Parathyroid adenoma (tissue), 2 donors: ENCODE measurements around the gene HDAC4.

ENCODE experiments used
- H2AFZ ChIP-seq: fragments of 300-600 bp; sonication (generic); one replicate; pipeline ENCODE4 v1.7.0; 2017; ENCODE audit warnings: antibody characterized with exemption, mild to moderate bottlenecking
- H3K27ac ChIP-seq: fragments of 300-600 bp; sonication (generic); one replicate; pipeline ENCODE4 v1.7.0; 2017
- H3K27me3 ChIP-seq: fragments of 300-600 bp; sonication (generic); one replicate; pipeline ENCODE4 v1.7.0; 2017; ENCODE audit warnings: low read length; ENCODE audit not compliant: control insufficient read depth, insufficient read depth
- H3K36me3 ChIP-seq: fragments of 300-600 bp; sonication (generic); one replicate; pipeline ENCODE4 v1.7.0; 2017; ENCODE audit warnings: low read length; ENCODE audit not compliant: control insufficient read depth, insufficient read depth
- H3K4me1 ChIP-seq: fragments of 300-600 bp; sonication (generic); one replicate; pipeline ENCODE4 v1.7.0; 2017; ENCODE audit warnings: control low read depth
- H3K4me2 ChIP-seq: fragments of 300-600 bp; sonication (generic); one replicate; pipeline ENCODE4 v1.7.0; 2017; ENCODE audit warnings: low read length
- H3K4me3 ChIP-seq: fragments of 300-600 bp; sonication (generic); one replicate; pipeline ENCODE4 v1.7.0; 2017; ENCODE audit warnings: low read depth, low read length
- H3K79me2 ChIP-seq: fragments of 300-600 bp; sonication (generic); one replicate; pipeline ENCODE4 v1.7.0; 2017; ENCODE audit warnings: control low read depth
- H3K9ac ChIP-seq: fragments of 300-600 bp; sonication (generic); one replicate; pipeline ENCODE4 v1.7.0; 2017; ENCODE audit warnings: mild to moderate bottlenecking
- H3K9me3 ChIP-seq: fragments of 300-600 bp; sonication (generic); one replicate; pipeline ENCODE4 v1.7.0; 2017; ENCODE audit warnings: low read length; ENCODE audit not compliant: control insufficient read depth
- TF ChIP-seq, protein P1 (sequence below): fragments of 300-600 bp; sonication (generic); IDR thresholded peaks from one replicate; pipeline ENCODE4 v1.7.0; 2017; ENCODE audit warnings: antibody characterized with exemption, mild to moderate bottlenecking
- donor health status: primary hyperparathyroidism.

HDAC4 gene

DNA sequence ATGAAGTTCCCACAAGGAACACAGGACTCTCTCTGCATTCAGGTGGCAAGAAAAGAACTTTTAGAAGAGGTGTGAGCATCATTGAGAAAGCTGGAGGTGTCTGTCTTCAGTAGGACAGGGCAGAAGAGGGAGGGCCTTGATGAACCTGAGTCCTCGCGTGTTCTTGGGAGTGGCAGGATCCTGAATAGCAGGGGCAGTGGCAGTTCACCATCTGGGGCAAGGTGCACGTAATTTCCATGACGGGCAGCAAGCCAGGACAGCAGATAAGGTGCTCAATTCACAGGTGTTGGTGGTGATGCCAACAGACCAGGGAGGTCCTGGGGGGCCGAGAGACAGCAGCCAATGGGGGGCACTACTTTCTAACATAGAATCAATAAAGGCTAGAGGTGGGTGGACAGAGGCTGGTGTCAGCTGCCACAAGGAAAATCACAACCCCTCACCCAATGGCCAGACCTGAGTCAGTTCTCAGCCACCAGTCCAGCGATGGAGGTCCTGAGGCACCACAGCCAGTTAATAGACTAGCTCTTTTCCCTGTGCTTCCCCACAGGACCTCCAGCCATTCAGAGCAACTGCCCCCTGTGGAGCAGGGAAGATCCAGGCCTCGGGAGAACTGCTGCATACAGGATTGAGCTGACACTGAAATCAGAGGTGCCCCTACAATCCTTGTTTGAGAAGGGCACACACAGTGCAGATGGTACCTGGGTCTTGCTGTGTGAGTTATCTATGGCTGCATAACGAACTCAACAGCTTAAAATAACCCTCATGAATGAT is 10.9 kb upstream of the HDAC4 start:
- Histone ChIP-seq H3K4me1 (no peaks in the 10 kb centered on the region), H3K27ac (no peak overlapping the region), H2AFZ (no peak overlapping the region), H3K4me3 (no peak overlapping the region), H3K27me3 (no peaks in the 10 kb centered on the region), H3K9ac (no peak overlapping the region), H3K36me3 (no peaks in the 10 kb centered on the region), H3K4me2 (no peak overlapping the region), H3K79me2 (no peaks in the 10 kb centered on the region), H3K9me3 (no peaks in the 10 kb centered on the region)
- TF ChIP-seq, protein P1, sequence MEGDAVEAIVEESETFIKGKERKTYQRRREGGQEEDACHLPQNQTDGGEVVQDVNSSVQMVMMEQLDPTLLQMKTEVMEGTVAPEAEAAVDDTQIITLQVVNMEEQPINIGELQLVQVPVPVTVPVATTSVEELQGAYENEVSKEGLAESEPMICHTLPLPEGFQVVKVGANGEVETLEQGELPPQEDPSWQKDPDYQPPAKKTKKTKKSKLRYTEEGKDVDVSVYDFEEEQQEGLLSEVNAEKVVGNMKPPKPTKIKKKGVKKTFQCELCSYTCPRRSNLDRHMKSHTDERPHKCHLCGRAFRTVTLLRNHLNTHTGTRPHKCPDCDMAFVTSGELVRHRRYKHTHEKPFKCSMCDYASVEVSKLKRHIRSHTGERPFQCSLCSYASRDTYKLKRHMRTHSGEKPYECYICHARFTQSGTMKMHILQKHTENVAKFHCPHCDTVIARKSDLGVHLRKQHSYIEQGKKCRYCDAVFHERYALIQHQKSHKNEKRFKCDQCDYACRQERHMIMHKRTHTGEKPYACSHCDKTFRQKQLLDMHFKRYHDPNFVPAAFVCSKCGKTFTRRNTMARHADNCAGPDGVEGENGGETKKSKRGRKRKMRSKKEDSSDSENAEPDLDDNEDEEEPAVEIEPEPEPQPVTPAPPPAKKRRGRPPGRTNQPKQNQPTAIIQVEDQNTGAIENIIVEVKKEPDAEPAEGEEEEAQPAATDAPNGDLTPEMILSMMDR = no peak

DNA sequence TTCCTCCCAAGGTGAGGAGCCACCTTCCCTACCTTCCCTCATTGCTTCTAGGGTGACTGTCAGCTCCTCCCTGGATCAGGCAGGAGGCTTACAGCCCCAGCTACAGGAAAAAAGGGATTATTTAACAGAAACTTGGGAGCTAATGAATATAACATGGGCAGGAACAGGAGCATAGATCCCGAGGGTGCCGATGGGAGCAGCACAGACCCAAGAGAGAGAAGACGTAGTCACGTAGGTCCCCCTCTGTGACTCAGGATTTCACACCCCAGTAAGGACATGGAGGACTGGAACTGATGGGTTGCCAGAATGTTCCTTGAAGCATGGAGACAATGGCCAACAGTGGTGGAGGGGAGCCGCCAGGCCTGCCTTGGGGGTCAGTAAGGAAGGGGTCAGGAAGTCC is 10.3 kb upstream of the HDAC4 start:
- Histone ChIP-seq H3K27me3 (no peaks in the 10 kb centered on the region), H3K27ac (no peak overlapping the region), H3K79me2 (no peaks in the 10 kb centered on the region), H3K36me3 (no peaks in the 10 kb centered on the region), H3K4me2 (no peak overlapping the region), H3K9ac (no peak overlapping the region), H3K4me3 (no peak overlapping the region), H3K9me3 (no peaks in the 10 kb centered on the region), H2AFZ (no peak overlapping the region), H3K4me1 (no peaks in the 10 kb centered on the region)
- TF ChIP-seq, protein P1 = no peak

DNA sequence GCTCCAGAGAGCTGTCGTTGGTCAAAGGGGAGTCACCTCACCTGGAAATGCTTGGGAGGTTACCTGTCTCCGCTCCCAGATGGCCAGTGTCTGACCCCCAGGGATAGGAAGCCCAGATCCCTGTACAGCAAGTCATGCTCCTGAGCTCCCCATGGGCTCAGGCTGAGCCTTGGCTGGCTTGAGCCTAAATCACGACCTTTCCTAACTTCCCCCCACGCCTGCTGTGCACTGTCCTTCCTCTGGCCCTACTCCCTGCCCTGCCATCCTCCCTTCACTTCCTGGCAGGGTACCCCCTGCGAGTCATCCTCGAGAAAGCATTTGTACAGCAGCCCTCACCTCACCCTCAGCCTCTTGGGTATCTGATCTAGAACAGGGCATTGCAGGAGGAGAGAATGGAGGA is 9.2 kb upstream of the HDAC4 start:
- no peak overlapping the region for H3K4me3 ChIP-seq
- TF ChIP-seq, protein P1 = no peak
- H2AFZ ChIP-seq = no peak overlapping the region

DNA sequence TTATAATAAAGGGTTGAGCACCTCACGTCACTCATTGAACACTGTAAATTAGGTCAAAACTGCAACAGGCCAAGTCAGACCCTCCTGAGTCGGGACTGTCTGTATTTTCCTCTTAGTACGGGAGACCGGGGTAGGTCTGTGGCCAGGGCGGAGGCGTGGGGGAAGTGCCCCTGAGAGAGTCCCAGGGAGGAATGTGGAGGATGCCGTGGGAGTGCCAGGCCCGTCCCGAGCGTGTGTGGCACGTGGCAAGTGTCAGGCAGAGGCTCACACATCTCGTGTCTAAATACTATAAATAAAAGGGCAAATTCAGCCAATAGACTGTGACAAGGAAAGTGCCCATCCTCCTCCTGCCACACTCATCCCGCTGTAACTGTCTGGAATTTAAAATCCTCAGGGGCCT is 6.3 kb upstream of the HDAC4 start:
- no peak overlapping the region for H3K4me2 ChIP-seq
- TF ChIP-seq, protein P1 = no peak
- H3K4me3 ChIP-seq = no peak overlapping the region
- H3K4me1 ChIP-seq = no peaks in the 10 kb centered on the region
- H3K79me2 ChIP-seq = no peaks in the 10 kb centered on the region
- no peaks in the 10 kb centered on the region for H3K9me3 ChIP-seq
- H3K27me3 ChIP-seq = no peaks in the 10 kb centered on the region
- no peak overlapping the region for H3K27ac ChIP-seq
- no peak overlapping the region for H2AFZ ChIP-seq
- H3K9ac ChIP-seq = no peak overlapping the region
- H3K36me3 ChIP-seq = no peaks in the 10 kb centered on the region

More for the DNA sequence above, 9.2 kb upstream of the HDAC4 start:
- Histone ChIP-seq H3K9me3 (no peaks in the 10 kb centered on the region), H3K27ac (no peak overlapping the region), H3K27me3 (no peaks in the 10 kb centered on the region), H3K4me1 (no peaks in the 10 kb centered on the region), H3K4me2 (no peak overlapping the region), H3K9ac (no peak overlapping the region), H3K79me2 (no peaks in the 10 kb centered on the region), H3K36me3 (no peaks in the 10 kb centered on the region)
